GM23338 (cell line): Measurements from ENCODE around the gene FAM162A. TPM values are rescaled to one million over a fixed set of nuclear protein-coding genes. Genes with fewer than 3 reads are reported as not detected.

Experiments
- ATAC-seq: fragments of 200-7000 bp; cut with Tn5 transposase; 3 replicates; pipeline ENCODE4 v1.9.1; 2020
- DNase-seq: peaks from one replicate; pipeline ENCODE4 v3.0.0-alpha.2; 2015; ENCODE audit warnings: low spot score
- H2AFZ ChIP-seq: fragments of 200-600 bp; sonication (generic); 2 replicates; pipeline ENCODE4 v1.8.0; 2016; ENCODE audit warnings: antibody characterized with exemption, mild to moderate bottlenecking, moderate library complexity
- H3F3A ChIP-seq: fragments of 200-600 bp; sonication (generic); replicated peaks from 2 replicates; pipeline ENCODE4 v1.8.0; 2017; ENCODE audit warnings: antibody characterized with exemption, mixed run types, low read depth
- H3K27ac ChIP-seq: fragments of 200-600 bp; sonication (generic); 2 replicates; pipeline ENCODE4 v1.6.1; 2016; ENCODE audit warnings: low read depth
- H3K27me3 ChIP-seq: fragments of 200-600 bp; sonication (generic); 2 replicates; pipeline ENCODE4 v1.8.0; 2016; ENCODE audit warnings: mild to moderate bottlenecking, mixed run types, moderate library complexity; ENCODE audit not compliant: insufficient read depth
- H3K36me3 ChIP-seq: fragments of 200-600 bp; sonication (generic); 2 replicates; pipeline ENCODE4 v1.8.0; 2016; ENCODE audit warnings: mild to moderate bottlenecking; ENCODE audit not compliant: insufficient read depth
- H3K4me1 ChIP-seq: fragments of 200-600 bp; sonication (generic); 2 replicates; pipeline ENCODE4 v1.8.0; 2016; ENCODE audit warnings: mild to moderate bottlenecking, moderate library complexity; ENCODE audit not compliant: insufficient read depth
- H3K4me2 ChIP-seq: fragments of 200-600 bp; sonication (generic); 2 replicates; pipeline ENCODE4 v1.7.1; 2017; ENCODE audit warnings: mixed run types
- H3K4me3 ChIP-seq: fragments of 200-600 bp; sonication (generic); 2 replicates; pipeline ENCODE4 v1.6.1; 2016; ENCODE audit warnings: mixed run types
- H3K79me2 ChIP-seq: fragments of 200-600 bp; sonication (generic); replicated peaks from 2 replicates; pipeline ENCODE4 v1.8.0; 2017; ENCODE audit warnings: mild to moderate bottlenecking; ENCODE audit not compliant: insufficient read depth
- H3K9me2 ChIP-seq: fragments of 200-600 bp; sonication (generic); 2 replicates; pipeline ENCODE4 v1.8.0; 2017; ENCODE audit not compliant: insufficient read depth
- H4K20me1 ChIP-seq: fragments of 200-600 bp; sonication (generic); replicated peaks from 2 replicates; pipeline ENCODE4 v1.8.0; 2017; ENCODE audit warnings: mild to moderate bottlenecking; ENCODE audit not compliant: insufficient read depth
- H3K27ac Mint-ChIP-seq: 2 replicates; pipeline ENCODE4 v1.8.0; 2020; ENCODE audit warnings: inconsistent platforms, mild to moderate bottlenecking, moderate library complexity, mixed read lengths
- H3K27me3 Mint-ChIP-seq: 3 replicates; pipeline ENCODE4 v1.8.0; 2022; ENCODE audit warnings: low read depth, mild to moderate bottlenecking, moderate library complexity, mixed read lengths, inconsistent platforms; ENCODE audit not compliant: insufficient read depth, poor library complexity
- H3K36me3 Mint-ChIP-seq: 3 replicates; pipeline ENCODE4 v1.8.0; 2021; ENCODE audit warnings: low read depth, mild to moderate bottlenecking, inconsistent platforms, moderate library complexity, mixed read lengths
- H3K4me1 Mint-ChIP-seq: 3 replicates; pipeline ENCODE4 v1.8.0; 2020; ENCODE audit warnings: mild to moderate bottlenecking, inconsistent platforms, mixed read lengths
- H3K4me3 Mint-ChIP-seq: 3 replicates; pipeline ENCODE4 v1.8.0; 2021; ENCODE audit warnings: moderate library complexity, mild to moderate bottlenecking, inconsistent platforms, mixed read lengths
- H3K9me3 Mint-ChIP-seq: 3 replicates; pipeline ENCODE4 v1.8.0; 2020; ENCODE audit warnings: moderate library complexity, mild to moderate bottlenecking, inconsistent platforms, mixed read lengths
- CREB1 ChIP-seq: fragments of 250-450 bp; sonication (Bioruptor Pico); IDR thresholded peaks from 2 replicates; pipeline ENCODE4 v1.5.0; 2020; ENCODE audit warnings: low read depth, mild to moderate bottlenecking, moderate library complexity
- EZH2phosphoT487 ChIP-seq: fragments of 200-600 bp; sonication (generic); IDR thresholded peaks from one replicate; pipeline ENCODE4 v1.8.1; 2018; ENCODE audit warnings: antibody characterized with exemption; ENCODE audit not compliant: unreplicated experiment
- REST ChIP-seq: IDR thresholded peaks from one replicate; pipeline ENCODE4 v1.6.1; 2018; ENCODE audit warnings: antibody characterized with exemption; ENCODE audit not compliant: unreplicated experiment
- ZNF462 ChIP-seq: fragments of 250-450 bp; sonication (Bioruptor Pico); IDR thresholded peaks from 2 replicates; pipeline ENCODE4 v1.5.0; 2020; ENCODE audit warnings: mild to moderate bottlenecking, moderate library complexity
- polyA plus RNA-seq: library from polyadenylated mRNA; unstranded; fragments of >200 nt; fragmentation: Nextera tagmentation; extraction: Ambion mirVana; gene quantifications from 2 replicates; pipeline ENCODE4 v1.2.1, GENCODE V29; 2016
- total RNA-seq: library from RNA; depleted of rRNA; stranded (reverse); fragments of >200 nt; shearing (Covaris generic); gene quantifications from 2 replicates; pipeline ENCODE4 v1.2.3, GENCODE V29; 2014

FAM162A gene
- total and polyA plus RNA-seq, 2 experiments from 2014 or later = 35.9 to 234 TPM

GRCh38 chr3:122427857-122428471, 44.0 kb downstream of the FAM162A start (continued):
- TF ChIP-seq ZNF462 = no peak
- TF ChIP-seq EZH2phosphoT487 = no peak
- no peak for TF ChIP-seq REST

DNA sequence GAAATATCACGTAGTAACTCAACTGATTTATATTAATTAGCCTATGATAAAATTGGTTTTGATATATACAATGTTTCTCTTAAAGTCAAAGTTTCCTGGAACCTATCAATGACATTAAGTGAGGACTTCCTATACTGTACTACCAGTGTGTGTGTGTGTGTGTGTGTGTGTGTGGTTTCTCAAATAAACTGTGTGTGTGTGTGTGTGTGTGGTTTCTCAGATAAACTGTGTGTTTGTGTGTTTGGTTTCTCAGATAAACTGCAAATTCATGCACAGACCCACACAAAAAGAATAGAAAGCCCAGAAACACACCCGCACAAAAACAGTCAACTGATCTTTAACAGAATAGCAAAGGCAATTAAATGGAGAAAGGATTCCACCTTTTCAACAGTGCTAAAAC, 46.4 kb downstream of the FAM162A start:
- H3K9me2 ChIP-seq = no peaks in the 10 kb centered on the region
- H2AFZ ChIP-seq = no peak overlapping the region
- Mint-ChIP-seq H3K9me3 (no peaks in the 10 kb centered on the region), H3K36me3 (peaks cover 50% of the 10 kb centered on the region), H3K4me3 (no peak overlapping the region), H3K27me3 (peaks cover 2% of the 10 kb centered on the region), H3K27ac (peak overlapping the region; percentile 22; the same call in 1 of the 2 replicates), H3K4me1 (no peaks in the 10 kb centered on the region)
- H3K79me2 ChIP-seq = no peaks in the 10 kb centered on the region
- H3K27ac ChIP-seq = no peak overlapping the region
- H3K4me3 ChIP-seq = no peak overlapping the region
- no peak for DNase-seq
- H3K4me2 ChIP-seq = no peak overlapping the region
- no peaks in the 10 kb centered on the region for H3K27me3 ChIP-seq
- H4K20me1 ChIP-seq = peaks cover 4% of the 10 kb centered on the region; the same call in 1 of the 2 replicates
- no peak for ATAC-seq
- H3K4me1 ChIP-seq = no peaks in the 10 kb centered on the region
- H3K36me3 ChIP-seq = peaks cover 26% of the 10 kb centered on the region; the same call in 1 of the 2 replicates
- H3F3A ChIP-seq = 0 out of 2 replicates have a peak, but pooled peaks cover 3% of the 10 kb centered on the region
- no peak for TF ChIP-seq CREB1 (CRISPR knock-in tag)
